HG03565 (cell line): ENCODE results near the gene NAA35.
"Not testable (repeated sequence)": the region's sequence is repeated elsewhere in the genome, so short reads cannot be mapped to it uniquely, and the experiment has no call there.

Experiments
- ATAC-seq: cut with Tn5 transposase; IDR thresholded peaks from one replicate; pipeline ENCODE4 v1.9.1; 2021; ENCODE audit warnings: mild to moderate bottlenecking, moderate library complexity; ENCODE audit not compliant: unreplicated experiment

Gene NAA35

GRCh38 chr9:85940832-85941621 is at the start of gene NAA35:
NAA35 (plus strand) TSS chr9:85941146; CDS start chr9:85942160, 1,014 bp downstream.
- ATAC-seq, result peak; percentile 81

GRCh38 chr9:85892401-85892800 is 48.5 kb upstream of the NAA35 start:
- no peak for ATAC-seq

GRCh38 chr9:85895685-85896084 is 45.3 kb upstream of the NAA35 start:
- ATAC-seq, result no peak

GRCh38 chr9:85897848-85898247 is 43.1 kb upstream of the NAA35 start:
- ATAC-seq, result no peak

GRCh38 chr9:85898332-85898731 is 42.6 kb upstream of the NAA35 start:
- ATAC-seq, result no peak

- ATAC-seq, result no peak
Observed at GRCh38 chr9:85899388-85899787, 41.6 kb upstream of the NAA35 start.

- no peak for ATAC-seq
Observed at GRCh38 chr9:85900504-85901201, 40.3 kb upstream of the NAA35 start.

- no peak for ATAC-seq
Observed at GRCh38 chr9:85904975-85905374, 36.0 kb upstream of the NAA35 start.

- no peak for ATAC-seq
Observed at GRCh38 chr9:85905957-85906356, 35.0 kb upstream of the NAA35 start.

- no peak for ATAC-seq
Observed at GRCh38 chr9:85909390-85909789, 31.6 kb upstream of the NAA35 start.

- ATAC-seq, result no peak
Observed at GRCh38 chr9:85914108-85914507, 26.8 kb upstream of the NAA35 start.

- no peak for ATAC-seq
Observed at GRCh38 chr9:85917756-85918155, 23.2 kb upstream of the NAA35 start.

- no peak for ATAC-seq
Observed at GRCh38 chr9:85925493-85925892, 15.5 kb upstream of the NAA35 start.

- ATAC-seq, result no peak
Observed at GRCh38 chr9:85927076-85927475, 13.9 kb upstream of the NAA35 start.

GRCh38 chr9:85931495-85931894 is 9.5 kb upstream of the NAA35 start:
- ATAC-seq, result no peak

GRCh38 chr9:85935950-85936349 is 5.0 kb upstream of the NAA35 start:
- not testable (repeated sequence) for ATAC-seq

GRCh38 chr9:85940275-85940831 is 593 bp upstream of the NAA35 start:
- ATAC-seq, result no peak

- ATAC-seq, result no peak
Observed at GRCh38 chr9:85941622-85941940, 635 bp downstream of the NAA35 start.

- ATAC-seq, result no peak
Observed at GRCh38 chr9:85941966-85942912, 1.3 kb downstream of the NAA35 start.

- no peak for ATAC-seq
Observed at GRCh38 chr9:85942913-85943709, 2.2 kb downstream of the NAA35 start.
